ENCODE results near the gene PEX26. TPM values are rescaled to one million over a fixed set of nuclear protein-coding genes. Genes with fewer than 3 reads are reported as not detected.
A peak's percentile ranks its signal among the peaks of the same experiment; 100 is the strongest.

PEX26 gene
- total and polyA plus RNA-seq, 2 donors (not counting 1 experiment from before 2014, with no cell fraction given) = 10.9 to 33.4 TPM

DNA sequence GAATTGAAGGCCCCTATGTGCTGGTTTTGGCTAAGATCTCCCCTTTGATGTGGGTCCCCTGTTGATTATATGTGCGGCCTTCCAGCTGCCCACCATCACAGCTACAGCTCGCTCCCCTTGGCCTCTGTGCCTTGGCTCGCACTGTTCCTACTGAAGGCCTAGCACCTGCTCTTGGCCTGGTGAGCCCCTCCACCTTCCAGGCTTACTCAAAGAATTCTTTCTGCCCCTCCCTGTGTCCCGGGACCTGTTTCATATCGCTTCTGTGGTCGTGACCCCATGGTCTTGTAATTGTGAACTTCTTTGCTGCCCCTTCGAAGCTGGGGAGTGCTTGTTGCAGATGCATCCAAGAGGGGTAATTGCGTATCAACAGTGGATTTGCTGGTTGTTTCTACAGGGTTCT, 12.5 kb downstream of the PEX26 start:
- peaks cover 9% of the 10 kb centered on the region for H3K4me1 Mint-ChIP-seq
- ATAC-seq (ENCODE audit: low read depth) = no peak
- no peaks in the 10 kb centered on the region for H3K9me3 Mint-ChIP-seq (ENCODE audit: insufficient read depth)
- Histone ChIP-seq H2AFZ (ENCODE audit: insufficient read depth, low read depth, low read length, poor library complexity, severe bottlenecking) (no peak overlapping the region), H3K9me3 (ENCODE audit: control extremely low read depth in 1 of 3, control insufficient read depth in 2 of 3, insufficient read depth in 1 of 3, low read length in 2 of 3) (no peaks in the 10 kb centered on the region), H4K20me1 (ENCODE audit: control insufficient read depth, insufficient read depth, low read length, poor library complexity, severe bottlenecking) (no peaks in the 10 kb centered on the region), H3K36me3 (replicated peaks in 1 of 2; ENCODE audit: control extremely low read depth in 1 of 2, control insufficient read depth in 1 of 2, extremely low read depth in 1 of 2, insufficient read depth in 2 of 2, low read length in 1 of 2) (peaks cover 0 to 42% of the 10 kb centered on the region in 2 experiments), H3K4me2 (replicated peaks; ENCODE audit: low read depth, low read length, poor library complexity, severe bottlenecking) (no peak overlapping the region), H3K4me3 (ENCODE audit: control extremely low read depth in 1 of 5, extremely low read depth in 1 of 5, insufficient read depth in 1 of 5, low read depth in 2 of 5, low read length in 4 of 5) (no peak overlapping the region), H3K79me2 (ENCODE audit: control insufficient read depth, insufficient read depth, low read length) (peaks cover 3% of the 10 kb centered on the region), H3K27ac (ENCODE audit: low read length in 2 of 2) (no peak overlapping the region), H3K4me1 (ENCODE audit: control insufficient read depth in 2 of 2, insufficient read depth in 2 of 2, low read length in 2 of 2) (no peaks in the 10 kb centered on the region), H3K9ac (ENCODE audit: low read length) (no peak overlapping the region), H3K27me3 (replicated peaks in 1 of 4; ENCODE audit: control extremely low read depth in 1 of 4, control insufficient read depth in 3 of 4, insufficient read depth in 4 of 4, low read length in 3 of 4) (no peaks in the 10 kb centered on the region)
- intact Hi-C loops (cut with micrococcal nuclease) = no loop called here
- 93% methylated on average over 7 of the region's 8 CpGs for WGBS (ENCODE audit: insufficient coverage)
- H3K27me3 Mint-ChIP-seq = no peaks in the 10 kb centered on the region
- no peak overlapping the region for H3K4me3 Mint-ChIP-seq
- H3K27ac Mint-ChIP-seq = no peak overlapping the region
- CTCF ChIA-PET = no interaction called here
- POLR2A ChIA-PET = no interaction called here
- no peak for DNase-seq
- no peak for TF ChIP-seq EZH2 (IDR thresholded peaks at IDR 0.05; ENCODE audit: borderline replicate concordance, insufficient read depth, low read depth, low read length, poor library complexity, severe bottlenecking)
- TF ChIP-seq, protein P1, sequence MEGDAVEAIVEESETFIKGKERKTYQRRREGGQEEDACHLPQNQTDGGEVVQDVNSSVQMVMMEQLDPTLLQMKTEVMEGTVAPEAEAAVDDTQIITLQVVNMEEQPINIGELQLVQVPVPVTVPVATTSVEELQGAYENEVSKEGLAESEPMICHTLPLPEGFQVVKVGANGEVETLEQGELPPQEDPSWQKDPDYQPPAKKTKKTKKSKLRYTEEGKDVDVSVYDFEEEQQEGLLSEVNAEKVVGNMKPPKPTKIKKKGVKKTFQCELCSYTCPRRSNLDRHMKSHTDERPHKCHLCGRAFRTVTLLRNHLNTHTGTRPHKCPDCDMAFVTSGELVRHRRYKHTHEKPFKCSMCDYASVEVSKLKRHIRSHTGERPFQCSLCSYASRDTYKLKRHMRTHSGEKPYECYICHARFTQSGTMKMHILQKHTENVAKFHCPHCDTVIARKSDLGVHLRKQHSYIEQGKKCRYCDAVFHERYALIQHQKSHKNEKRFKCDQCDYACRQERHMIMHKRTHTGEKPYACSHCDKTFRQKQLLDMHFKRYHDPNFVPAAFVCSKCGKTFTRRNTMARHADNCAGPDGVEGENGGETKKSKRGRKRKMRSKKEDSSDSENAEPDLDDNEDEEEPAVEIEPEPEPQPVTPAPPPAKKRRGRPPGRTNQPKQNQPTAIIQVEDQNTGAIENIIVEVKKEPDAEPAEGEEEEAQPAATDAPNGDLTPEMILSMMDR (IDR thresholded peaks at IDR 0.05) = no peak

DNA sequence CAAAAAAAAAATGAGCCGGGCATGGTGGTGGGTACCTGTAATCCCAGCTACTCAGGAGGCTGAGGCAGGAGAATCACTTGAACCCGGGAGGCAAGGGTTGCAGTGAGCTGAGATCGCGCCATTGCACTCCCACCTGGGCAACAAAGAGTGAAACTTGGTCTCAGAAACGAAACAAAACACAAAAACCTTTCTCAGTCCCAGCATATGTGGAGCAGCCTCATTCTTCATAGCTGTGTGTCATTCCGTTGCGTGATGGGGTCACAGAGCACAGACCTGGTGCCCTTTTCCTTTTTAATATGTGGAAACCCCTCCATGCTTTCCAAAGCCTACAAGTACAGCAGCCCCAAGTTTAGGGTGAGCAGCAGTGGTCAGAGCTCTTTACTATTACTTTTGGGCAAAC, 13.7 kb downstream of the PEX26 start:
- peaks cover 0 to 32% of the 10 kb centered on the region in 2 experiments for H3K36me3 ChIP-seq (replicated peaks in 1 of 2; ENCODE audit: control extremely low read depth in 1 of 2, control insufficient read depth in 1 of 2, extremely low read depth in 1 of 2, insufficient read depth in 2 of 2, low read length in 1 of 2)
- no peaks in the 10 kb centered on the region for H3K9me3 ChIP-seq (ENCODE audit: control extremely low read depth in 1 of 3, control insufficient read depth in 2 of 3, insufficient read depth in 1 of 3, low read length in 2 of 3)
- TF ChIP-seq, protein P1 (IDR thresholded peaks at IDR 0.05) = no peak
- no peak for TF ChIP-seq EZH2 (IDR thresholded peaks at IDR 0.05; ENCODE audit: borderline replicate concordance, insufficient read depth, low read depth, low read length, poor library complexity, severe bottlenecking)
- Mint-ChIP-seq H3K4me3 (peak overlapping the region; percentile 67), H3K27me3 (no peaks in the 10 kb centered on the region), H3K9me3 (ENCODE audit: insufficient read depth) (no peaks in the 10 kb centered on the region), H3K27ac (no peak overlapping the region), H3K4me1 (peaks cover 17% of the 10 kb centered on the region)
- no peaks in the 10 kb centered on the region for H3K4me1 ChIP-seq (ENCODE audit: control insufficient read depth in 2 of 2, insufficient read depth in 2 of 2, low read length in 2 of 2)
- POLR2A ChIA-PET = no interaction called here
- intact Hi-C loops (cut with micrococcal nuclease) = no loop called here
- H3K27me3 ChIP-seq (replicated peaks in 1 of 4; ENCODE audit: control extremely low read depth in 1 of 4, control insufficient read depth in 3 of 4, insufficient read depth in 4 of 4, low read length in 3 of 4) = no peaks in the 10 kb centered on the region
- CTCF ChIA-PET = interaction anchor here (1.2 kb wide), 1 partner anchor 15 kb away, joined by 3 read pairs; no protein-coding TSS in a partner anchor
- H3K27ac ChIP-seq (ENCODE audit: low read length in 2 of 2) = peak overlapping the region in 1 of 2 donors; percentile 30
- WGBS (ENCODE audit: insufficient coverage) = 67% methylated on average over 5 of the region's 7 CpGs
- no peak overlapping the region for H2AFZ ChIP-seq (ENCODE audit: insufficient read depth, low read depth, low read length, poor library complexity, severe bottlenecking)
- H3K4me2 ChIP-seq (replicated peaks; ENCODE audit: low read depth, low read length, poor library complexity, severe bottlenecking) = peak overlapping the region; percentile 51
- peak overlapping the region; percentile 26 for H3K9ac ChIP-seq (ENCODE audit: low read length)
- H3K4me3 ChIP-seq (ENCODE audit: control extremely low read depth in 1 of 5, extremely low read depth in 1 of 5, insufficient read depth in 1 of 5, low read depth in 2 of 5, low read length in 4 of 5) = peak overlapping the region in 2 of 5 experiments; percentile 16 to 31
- no peaks in the 10 kb centered on the region for H3K79me2 ChIP-seq (ENCODE audit: control insufficient read depth, insufficient read depth, low read length)
- no peak for DNase-seq
- H4K20me1 ChIP-seq (ENCODE audit: control insufficient read depth, insufficient read depth, low read length, poor library complexity, severe bottlenecking) = no peaks in the 10 kb centered on the region
- no peak for ATAC-seq (ENCODE audit: low read depth)

Measured in B cell (primary cell).